Stimulated activated CD4-positive, alpha-beta T cell treated with anti-CD3 and anti-CD28 coated beads, TNF-alpha, amount 100 ng/mL, for 1 hour (primary cell): ENCODE measurements around the gene ANKRD12.

ENCODE experiments used
- DNase-seq, 3 donors: peaks; one replicate each; pipeline ENCODE4 v3.0.0-alpha.2; 2020; ENCODE audit warnings: low read depth in 3 of 3, low spot score in 1 of 3

Gene ANKRD12

GRCh38 chr18:9287036-9287435 lies 150.5 kb downstream of the ANKRD12 start:
- no peak for DNase-seq

GRCh38 chr18:9289698-9290097 lies 153.1 kb downstream of the ANKRD12 start:
- DNase-seq = no peak

- no peak for DNase-seq
These were observed 153.6 kb downstream of the ANKRD12 start for GRCh38 chr18:9290156-9290555.

GRCh38 chr18:9292047-9292446 lies 155.5 kb downstream of the ANKRD12 start:
- DNase-seq = no peak

GRCh38 chr18:9293948-9294347 lies 157.4 kb downstream of the ANKRD12 start:
- no peak for DNase-seq

GRCh38 chr18:9296233-9297006 lies 159.8 kb downstream of the ANKRD12 start:
- no peak for DNase-seq

GRCh38 chr18:9297007-9297393 lies 160.4 kb downstream of the ANKRD12 start:
- no peak for DNase-seq

- no peak for DNase-seq
These were observed 167.9 kb downstream of the ANKRD12 start for GRCh38 chr18:9304388-9305070.

GRCh38 chr18:9319333-9319732 lies 182.8 kb downstream of the ANKRD12 start:
- DNase-seq = no peak

- DNase-seq = no peak
These were observed 184.5 kb downstream of the ANKRD12 start for GRCh38 chr18:9321017-9321452.

GRCh38 chr18:9321736-9322135 lies 185.2 kb downstream of the ANKRD12 start:
- DNase-seq = no peak

- DNase-seq = no peak
These were observed 186.2 kb downstream of the ANKRD12 start for GRCh38 chr18:9322744-9323143.

- no peak for DNase-seq
These were observed 187.3 kb downstream of the ANKRD12 start for GRCh38 chr18:9323750-9324445.

- DNase-seq = no peak
These were observed 189.1 kb downstream of the ANKRD12 start for GRCh38 chr18:9325716-9326115.

GRCh38 chr18:9328776-9329175 lies 192.2 kb downstream of the ANKRD12 start:
- no peak for DNase-seq

- no peak for DNase-seq
These were observed 192.9 kb downstream of the ANKRD12 start for GRCh38 chr18:9329471-9329870.

- DNase-seq = no peak
These were observed 193.8 kb downstream of the ANKRD12 start for GRCh38 chr18:9330419-9330818.

- DNase-seq = no peak
These were observed 197.1 kb downstream of the ANKRD12 start for GRCh38 chr18:9333441-9334328.

GRCh38 chr18:9334329-9334972 lies 197.9 kb downstream of the ANKRD12 start, which contains the start of gene TWSG1:
TWSG1 (plus strand) TSS chr18:9334773; CDS start chr18:9337230, 2,457 bp downstream.
- peak; percentile 77 to 91 (median 88) for DNase-seq

GRCh38 chr18:9334973-9335696 lies 198.6 kb downstream of the ANKRD12 start:
- peak in 1 of 3 donors; percentile 14 for DNase-seq
